ENCODE results near the gene PSMF1.

DNA sequence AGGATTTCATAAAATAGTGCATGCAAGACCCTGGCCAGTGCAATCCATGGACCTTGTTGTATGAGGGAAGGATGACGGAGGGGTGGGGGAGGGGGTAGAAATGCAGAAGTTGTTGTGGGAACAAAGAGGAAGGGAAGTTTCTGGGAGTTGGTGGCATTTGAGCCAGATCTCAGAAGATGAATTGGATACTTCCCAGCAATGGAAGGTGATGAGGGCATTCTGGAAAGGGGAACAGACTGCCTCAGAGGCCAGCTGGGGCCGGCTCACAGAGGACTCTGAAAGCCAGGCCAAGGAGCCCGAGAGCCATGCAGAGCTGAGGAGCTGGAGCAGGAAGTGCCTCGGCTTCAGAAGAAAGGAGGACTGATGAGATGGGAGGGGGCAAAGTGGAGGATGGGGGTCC, 63.7 kb downstream of the PSMF1 start:
- TF ChIP-seq, protein P1, sequence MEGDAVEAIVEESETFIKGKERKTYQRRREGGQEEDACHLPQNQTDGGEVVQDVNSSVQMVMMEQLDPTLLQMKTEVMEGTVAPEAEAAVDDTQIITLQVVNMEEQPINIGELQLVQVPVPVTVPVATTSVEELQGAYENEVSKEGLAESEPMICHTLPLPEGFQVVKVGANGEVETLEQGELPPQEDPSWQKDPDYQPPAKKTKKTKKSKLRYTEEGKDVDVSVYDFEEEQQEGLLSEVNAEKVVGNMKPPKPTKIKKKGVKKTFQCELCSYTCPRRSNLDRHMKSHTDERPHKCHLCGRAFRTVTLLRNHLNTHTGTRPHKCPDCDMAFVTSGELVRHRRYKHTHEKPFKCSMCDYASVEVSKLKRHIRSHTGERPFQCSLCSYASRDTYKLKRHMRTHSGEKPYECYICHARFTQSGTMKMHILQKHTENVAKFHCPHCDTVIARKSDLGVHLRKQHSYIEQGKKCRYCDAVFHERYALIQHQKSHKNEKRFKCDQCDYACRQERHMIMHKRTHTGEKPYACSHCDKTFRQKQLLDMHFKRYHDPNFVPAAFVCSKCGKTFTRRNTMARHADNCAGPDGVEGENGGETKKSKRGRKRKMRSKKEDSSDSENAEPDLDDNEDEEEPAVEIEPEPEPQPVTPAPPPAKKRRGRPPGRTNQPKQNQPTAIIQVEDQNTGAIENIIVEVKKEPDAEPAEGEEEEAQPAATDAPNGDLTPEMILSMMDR (IDR thresholded peaks at IDR 0.05; ENCODE audit: low read length): no peak
- TF ChIP-seq EZH2phosphoT487 (IDR thresholded peaks at IDR 0.05; ENCODE audit: low read length) (no peak), EZH2 (optimal IDR thresholded peaks at IDR 0.05; ENCODE audit: low read depth, low read length) (no peak)

Measured in MM.1S (cell line).